HepG2 (cell line): Measurements from ENCODE around the gene ACBD3. TPM values are rescaled to one million over a fixed set of nuclear protein-coding genes. Genes with fewer than 3 reads are reported as not detected.

ENCODE experiments used
- ATAC-seq: fragments of 200-7000 bp; cut with Tn5 transposase; 3 replicates; pipeline ENCODE4 v1.9.1; 2020; ENCODE audit warnings: mild to moderate bottlenecking, moderate library complexity
- BruUV-seq: library from RNA; stranded (reverse); fragments of 400-500 nt; replicated peaks from 2 replicates; lab custom pipeline; 2021; lab: Mats Ljungman, UMichigan
- CTCF ChIA-PET: fragments of 300-600 bp; formaldehyde crosslinking; extraction: SDS; loops from one replicate; lab custom pipeline; 2021; ENCODE audit warnings: low total read pairs, inconsistent platforms, low intra/inter-chr PET ratio; lab: Yijun Ruan, JAX
- POLR2A ChIA-PET: fragments of 350-600 bp; sonication (Branson Sonifier 250); formaldehyde crosslinking; loops from one replicate; lab custom pipeline; 2020; ENCODE audit warnings: antibody characterized with exemption, inconsistent platforms; lab: Yijun Ruan, JAX
- DNase-seq: peaks from one replicate; pipeline ENCODE4 v3.0.0-alpha.2; 2015; ENCODE audit warnings: low spot score
- FAIRE-seq: peaks from 3 replicates; lab custom pipeline; 2011; peaks lifted over from hg19 to GRCh38; lab: Jason Lieb, UNC
- H2AFZ ChIP-seq: one replicate; pipeline ENCODE4 v1.6.1; 2011; ENCODE audit warnings: low read length, inconsistent platforms
- H3K27ac ChIP-seq: fragments of 300-600 bp; 3 replicates; pipeline ENCODE4 v1.8.0; 2011; ENCODE audit warnings: mixed run types, mild to moderate bottlenecking, mixed read lengths, low read length, inconsistent platforms; ENCODE audit not compliant: insufficient read depth; ENCODE audit errors: extremely low read length
- H3K27me3 ChIP-seq, 2 experiments: fragments of 200-600 bp in 1 of 2; 2 replicates in 1 of 2; 3 replicates in 1 of 2; pipeline versions ENCODE4 v1.6.0 to v1.8.0; 2011; ENCODE audit warnings: low read length in 2 of 2, mild to moderate bottlenecking in 2 of 2, moderate library complexity in 2 of 2, inconsistent platforms in 1 of 2; ENCODE audit not compliant: insufficient read depth in 2 of 2, control insufficient read depth in 1 of 2
- H3K36me3 ChIP-seq, 2 experiments: fragments of 200-600 bp in 1 of 2; replicated peaks in 1 of 2; 2 replicates in 1 of 2; 3 replicates in 1 of 2; pipeline versions ENCODE4 v1.5.1 to v1.8.0; 2011; ENCODE audit warnings: low read length in 2 of 2, inconsistent platforms in 1 of 2; ENCODE audit not compliant: insufficient read depth in 2 of 2, control insufficient read depth in 1 of 2
- H3K4me1 ChIP-seq: 2 replicates; pipeline ENCODE4 v1.5.1; 2012; ENCODE audit warnings: low read length, inconsistent platforms; ENCODE audit not compliant: insufficient read depth
- H3K4me2 ChIP-seq: 2 replicates; pipeline ENCODE4 v1.6.0; 2011; ENCODE audit warnings: low read depth, low read length, inconsistent platforms
- H3K4me3 ChIP-seq, 3 experiments: fragments of 200-600 bp in 1 of 3; sonication (generic), shearing (Covaris generic) in 1 of 3; replicated peaks in 1 of 3; 2 replicates each; pipeline ENCODE4 v1.5.1; 2011 to 2016; ENCODE audit warnings: low read length in 3 of 3, inconsistent platforms in 2 of 3, low read depth in 2 of 3, mild to moderate bottlenecking in 2 of 3, control low read depth in 1 of 3, mixed read lengths in 1 of 3; ENCODE audit not compliant: insufficient read depth in 1 of 3
- H3K79me2 ChIP-seq: one replicate; pipeline ENCODE4 v1.6.1; 2011; ENCODE audit warnings: low read length, inconsistent platforms; ENCODE audit not compliant: insufficient read depth
- H3K9ac ChIP-seq: 2 replicates; pipeline ENCODE4 v1.6.0; 2011; ENCODE audit warnings: mild to moderate bottlenecking, low read depth, low read length, inconsistent platforms; ENCODE audit not compliant: insufficient read depth
- H3K9me3 ChIP-seq: 2 replicates; pipeline ENCODE4 v1.5.1; 2012; ENCODE audit warnings: mild to moderate bottlenecking, low read length
- H4K20me1 ChIP-seq: 2 replicates; pipeline ENCODE4 v1.6.0; 2011; ENCODE audit warnings: inconsistent platforms, mild to moderate bottlenecking, low read length, moderate library complexity; ENCODE audit not compliant: insufficient read depth
- ARNTL ChIP-seq: sonication (generic); formaldehyde crosslinking; IDR thresholded peaks from 2 replicates; pipeline ENCODE4 v1.4.0; 2020; ENCODE audit warnings: mild to moderate bottlenecking, missing genetic modification reagents
- HOXA3 ChIP-seq: sonication (generic); formaldehyde crosslinking; IDR thresholded peaks from 2 replicates; pipeline ENCODE4 v1.5.0; 2020; ENCODE audit warnings: missing genetic modification reagents
- MAZ ChIP-seq, 2 experiments: sonication (generic) in 1 of 2; formaldehyde crosslinking in 1 of 2; IDR thresholded peaks; 2 replicates each; pipeline versions ENCODE4 v1.5.0 to v1.6.1; 2012 to 2020; ENCODE audit warnings: low read depth in 2 of 2, mild to moderate bottlenecking in 2 of 2, borderline replicate concordance in 1 of 2, improper control_type of control experiment in 1 of 2, low read length in 1 of 2, missing genetic modification reagents in 1 of 2, moderate library complexity in 1 of 2
- NCOR1 ChIP-seq: fragments of 200-600 bp; sonication (generic); IDR thresholded peaks from 2 replicates; pipeline ENCODE4 v1.7.0; 2017; ENCODE audit warnings: antibody characterized with exemption, low read length, borderline replicate concordance
- NR2C2 ChIP-seq: sonication (generic); formaldehyde crosslinking; IDR thresholded peaks from 2 replicates; pipeline ENCODE4 v1.4.0; 2020; ENCODE audit warnings: missing genetic modification reagents, mild to moderate bottlenecking, moderate library complexity, borderline replicate concordance
- POLR2AphosphoS2 ChIP-seq: IDR thresholded peaks from 2 replicates; pipeline ENCODE4 v1.6.1; 2011; ENCODE audit warnings: low read depth, low read length, improper control_type of control experiment
- TRIM24 ChIP-seq: sonication (generic); formaldehyde crosslinking; IDR thresholded peaks from 2 replicates; pipeline ENCODE4 v1.8.0; 2022; ENCODE audit warnings: mild to moderate bottlenecking, missing genetic modification reagents
- ZNF121 ChIP-seq: sonication (generic); formaldehyde crosslinking; IDR thresholded peaks from 2 replicates; pipeline ENCODE4 v1.5.0; 2020; ENCODE audit warnings: mild to moderate bottlenecking, missing genetic modification reagents
- ZNF326 ChIP-seq: sonication (generic); formaldehyde crosslinking; IDR thresholded peaks from 2 replicates; pipeline ENCODE4 v1.4.0; 2020; ENCODE audit warnings: missing genetic modification reagents, borderline replicate concordance
- ZNF430 ChIP-seq: sonication (generic); formaldehyde crosslinking; IDR thresholded peaks from 2 replicates; pipeline ENCODE4 v1.9.0; 2021; ENCODE audit warnings: mild to moderate bottlenecking, missing genetic modification reagents
- ZNF589 ChIP-seq: sonication (generic); formaldehyde crosslinking; conservative IDR thresholded peaks from 2 replicates; pipeline ENCODE4 v1.8.0; 2022; ENCODE audit warnings: mild to moderate bottlenecking, moderate library complexity, missing genetic modification reagents
- WGBS: methylation state at CpG from one replicate; pipeline ENCODE4 v1.1.6; 2017; ENCODE audit warnings: low lambda C conversion rate; 5-methylcytosine and 5-hydroxymethylcytosine counted together
- in situ Hi-C: cut with HindIII; loops from 2 replicates; pipeline ENCODE4 v1.10.0; 2017; ENCODE audit warnings: low pct_unique_long_range_greater_than_20kb; ENCODE audit not compliant: extremely low pct_ligation_motif_present
- intact Hi-C: fragments of 100-400 bp; cut with micrococcal nuclease; formaldehyde crosslinking; loops from one replicate; pipeline ENCODE4 v1.10.0; 2022; ENCODE audit not compliant: unreplicated experiment
- polyA plus RNA-seq, 8 experiments: library from polyadenylated mRNA; depleted of rRNA in 3 of 8; stranded (reverse) in 7 of 8; unstranded in 1 of 8; fragments of >200 nt; fragmentation: Illumina TruSeq in 4 of 8; extraction: Trizol in 4 of 8; gene quantifications; 2 replicates each; pipeline versions ENCODE4 v1.2.1 to v1.2.3, GENCODE V29; 2011 to 2016; ENCODE audit warnings: low read depth in 4 of 8, missing spikeins in 1 of 8, mixed read lengths in 1 of 8; ENCODE audit not compliant: insufficient read depth in 1 of 8
- total RNA-seq, 5 experiments: library from RNA; depleted of rRNA; stranded (reverse); fragments of >200 nt; fragmentation: Illumina TruSeq; extraction: Trizol; gene quantifications; 2 replicates each; pipeline ENCODE4 v1.2.3, GENCODE V29; 2016; ENCODE audit warnings: low read depth in 1 of 5
- TF ChIP-seq, protein P1 (sequence below): sonication (generic); formaldehyde crosslinking; IDR thresholded peaks from 2 replicates; pipeline ENCODE4 v1.4.0; 2020; ENCODE audit warnings: missing genetic modification reagents, mild to moderate bottlenecking, borderline replicate concordance
- TF ChIP-seq, protein P2 (sequence below): sonication (generic); formaldehyde crosslinking; IDR thresholded peaks from 2 replicates; pipeline ENCODE4 v1.5.0; 2020; ENCODE audit warnings: mild to moderate bottlenecking, missing genetic modification reagents
- TF ChIP-seq, protein P3 (sequence below): sonication (generic); formaldehyde crosslinking; IDR thresholded peaks from 2 replicates; pipeline ENCODE4 v1.8.0; 2022; ENCODE audit warnings: mild to moderate bottlenecking, missing genetic modification reagents

The ACBD3 gene
- total and polyA plus RNA-seq, 2 of the 13 experiments (the other 11 are each of a cell fraction or from before 2014, with no cell fraction given) = 24.3 to 39.3 TPM

DNA sequence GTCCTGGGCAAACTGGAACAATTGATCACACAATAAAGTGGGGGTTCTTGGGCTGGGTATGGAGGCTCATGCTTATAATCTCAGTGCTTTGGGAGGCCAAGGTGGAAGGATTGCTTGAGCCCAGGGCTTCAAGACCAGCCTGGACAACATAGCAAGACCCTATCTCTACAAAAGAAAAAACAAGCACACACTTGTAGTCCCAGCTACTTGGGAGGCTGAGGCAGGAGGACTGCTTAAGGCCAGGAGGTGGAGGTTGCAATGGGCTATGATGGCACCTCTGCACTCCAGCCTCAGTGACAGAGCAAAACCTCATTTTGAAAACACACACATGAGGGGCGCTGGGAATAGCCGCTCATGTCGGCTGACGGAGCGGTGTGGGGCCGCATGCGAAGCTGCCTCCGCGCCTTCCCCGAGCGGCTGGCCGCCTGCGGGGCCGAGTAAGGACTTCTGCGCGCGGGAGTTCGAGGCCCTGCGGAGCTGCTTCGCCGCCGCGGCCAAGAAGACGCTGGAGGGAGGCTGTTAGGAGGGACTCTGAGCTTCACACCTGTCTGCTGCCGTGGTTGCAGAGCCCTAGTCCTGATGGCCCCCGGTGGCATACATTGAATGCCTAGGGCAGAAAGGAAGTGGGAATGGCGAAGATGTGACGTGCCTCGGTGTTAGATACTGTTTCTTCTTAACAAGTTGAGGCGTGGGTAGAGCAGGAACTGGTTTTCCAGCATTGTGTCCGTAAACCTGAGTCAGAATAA, 59.5 kb downstream of the ACBD3 start:
- ChIA-PET CTCF (no interaction called here), POLR2A (interaction anchor here (2.0 to 2.3 kb wide), 2 partner anchors 44 to 65 kb away, joined by 7 to 13 read pairs; partner anchors contain the start of gene H3-3A)
- WGBS = 82% methylated on average over 27 of the region's 31 CpGs
- no peak overlapping the region for H2AFZ ChIP-seq
- H3K27me3 ChIP-seq = no peaks in the 10 kb centered on the region; a peak in 2 of 5 replicates
- H3K4me2 ChIP-seq = peak overlapping the region; percentile 80; the same call in 1 of the 2 replicates
- H3K4me1 ChIP-seq = peaks cover 61% of the 10 kb centered on the region
- DNase-seq = no peak
- intact Hi-C loops (loop anchor here (5.0 kb wide), 2 partner anchors 40 to 205 kb away; no protein-coding TSS in a partner anchor), in situ Hi-C loops (loop anchor here (10.0 kb wide), 1 partner anchor 208 kb away; no protein-coding TSS in a partner anchor)
- no peak for ATAC-seq
- no peaks in the 10 kb centered on the region for H4K20me1 ChIP-seq
- FAIRE-seq = no peak
- no peaks in the 10 kb centered on the region for H3K79me2 ChIP-seq
- TF ChIP-seq NCOR1 (no peak), TRIM24 (CRISPR knock-in tag) (no peak), HOXA3 (CRISPR knock-in tag) (0 out of 2 replicates have a peak, but pooled peaks have one; percentile 20), ZNF326 (CRISPR knock-in tag) (no peak), ARNTL (CRISPR knock-in tag) (0 out of 2 replicates have a peak, but pooled peaks have one; percentile 4), ZNF430 (CRISPR knock-in tag) (no peak), POLR2AphosphoS2 (no peak), ZNF589 (no peak), NR2C2 (0 out of 2 replicates have a peak, but pooled peaks have one; percentile 8), MAZ (IDR thresholded peaks at IDR 0.05; ENCODE audit: borderline replicate concordance, low read depth, low read length) (no peak), MAZ (CRISPR knock-in tag; IDR thresholded peaks at IDR 0.05; ENCODE audit: low read depth) (no peak), ZNF121 (CRISPR knock-in tag) (peak; percentile 82)
- TF ChIP-seq, protein P1, sequence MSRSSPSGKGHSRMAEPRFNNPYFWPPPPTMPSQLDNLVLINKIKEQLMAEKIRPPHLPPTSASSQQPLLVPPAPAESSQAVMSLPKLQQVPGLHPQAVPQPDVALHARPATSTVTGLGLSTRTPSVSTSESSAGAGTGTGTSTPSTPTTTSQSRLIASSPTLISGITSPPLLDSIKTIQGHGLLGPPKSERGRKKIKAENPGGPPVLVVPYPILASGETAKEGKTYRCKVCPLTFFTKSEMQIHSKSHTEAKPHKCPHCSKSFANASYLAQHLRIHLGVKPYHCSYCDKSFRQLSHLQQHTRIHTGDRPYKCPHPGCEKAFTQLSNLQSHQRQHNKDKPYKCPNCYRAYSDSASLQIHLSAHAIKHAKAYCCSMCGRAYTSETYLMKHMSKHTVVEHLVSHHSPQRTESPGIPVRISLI (CRISPR knock-in tag) = 0 out of 2 replicates have a peak, but pooled peaks have one; percentile 12
- TF ChIP-seq, protein P2, sequence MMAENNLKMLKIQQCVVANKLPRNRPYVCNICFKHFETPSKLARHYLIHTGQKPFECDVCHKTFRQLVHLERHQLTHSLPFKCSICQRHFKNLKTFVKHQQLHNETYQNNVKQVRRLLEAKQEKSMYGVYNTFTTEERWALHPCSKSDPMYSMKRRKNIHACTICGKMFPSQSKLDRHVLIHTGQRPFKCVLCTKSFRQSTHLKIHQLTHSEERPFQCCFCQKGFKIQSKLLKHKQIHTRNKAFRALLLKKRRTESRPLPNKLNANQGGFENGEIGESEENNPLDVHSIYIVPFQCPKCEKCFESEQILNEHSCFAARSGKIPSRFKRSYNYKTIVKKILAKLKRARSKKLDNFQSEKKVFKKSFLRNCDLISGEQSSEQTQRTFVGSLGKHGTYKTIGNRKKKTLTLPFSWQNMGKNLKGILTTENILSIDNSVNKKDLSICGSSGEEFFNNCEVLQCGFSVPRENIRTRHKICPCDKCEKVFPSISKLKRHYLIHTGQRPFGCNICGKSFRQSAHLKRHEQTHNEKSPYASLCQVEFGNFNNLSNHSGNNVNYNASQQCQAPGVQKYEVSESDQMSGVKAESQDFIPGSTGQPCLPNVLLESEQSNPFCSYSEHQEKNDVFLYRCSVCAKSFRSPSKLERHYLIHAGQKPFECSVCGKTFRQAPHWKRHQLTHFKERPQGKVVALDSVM (CRISPR knock-in tag) = peak; percentile 83
- TF ChIP-seq, protein P3, sequence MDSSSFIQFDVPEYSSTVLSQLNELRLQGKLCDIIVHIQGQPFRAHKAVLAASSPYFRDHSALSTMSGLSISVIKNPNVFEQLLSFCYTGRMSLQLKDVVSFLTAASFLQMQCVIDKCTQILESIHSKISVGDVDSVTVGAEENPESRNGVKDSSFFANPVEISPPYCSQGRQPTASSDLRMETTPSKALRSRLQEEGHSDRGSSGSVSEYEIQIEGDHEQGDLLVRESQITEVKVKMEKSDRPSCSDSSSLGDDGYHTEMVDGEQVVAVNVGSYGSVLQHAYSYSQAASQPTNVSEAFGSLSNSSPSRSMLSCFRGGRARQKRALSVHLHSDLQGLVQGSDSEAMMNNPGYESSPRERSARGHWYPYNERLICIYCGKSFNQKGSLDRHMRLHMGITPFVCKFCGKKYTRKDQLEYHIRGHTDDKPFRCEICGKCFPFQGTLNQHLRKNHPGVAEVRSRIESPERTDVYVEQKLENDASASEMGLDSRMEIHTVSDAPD (CRISPR knock-in tag) = 0 out of 2 replicates have a peak, but pooled peaks have one; percentile 2
- BruUV-seq = no TSS peak
- H3K9ac ChIP-seq = peak overlapping the region; percentile 51; the same call in 1 of the 2 replicates
- H3K36me3 ChIP-seq = no peaks in the 10 kb centered on the region
- no peak overlapping the region for H3K27ac ChIP-seq
- no peaks in the 10 kb centered on the region for H3K9me3 ChIP-seq
- H3K4me3 ChIP-seq = no peak overlapping the region
